Naive thymus-derived CD4-positive, alpha-beta T cell (primary cell): ENCODE measurements around the gene H2BW2. TPM values are rescaled to one million over a fixed set of nuclear protein-coding genes. Genes with fewer than 3 reads are reported as not detected.

Source experiments
- ATAC-seq: fragments of 150-1000 bp; cut with Tn5 transposase; 2 replicates; pipeline ENCODE4 v1.10.0; 2021; ENCODE audit warnings: mild to moderate bottlenecking, moderate library complexity
- CTCF ChIA-PET: fragments of 350-600 bp; sonication (Branson Sonifier 250); formaldehyde crosslinking; loops from one replicate; lab custom pipeline; 2021; ENCODE audit warnings: antibody characterized with exemption; lab: Charles Lee
- POLR2A ChIA-PET: fragments of 350-600 bp; sonication (Branson Sonifier 250); formaldehyde crosslinking; loops from one replicate; lab custom pipeline; 2021; ENCODE audit warnings: antibody characterized with exemption, inconsistent platforms; lab: Charles Lee
- DNase-seq, 9 donors: peaks; one replicate each; pipeline versions ENCODE4 v3.0.0 to v3.0.0-alpha.2; 2020 to 2022; ENCODE audit warnings: mixed read lengths in 1 of 9
- H3K27ac ChIP-seq: one replicate; pipeline ENCODE4 v1.7.0; 2013; ENCODE audit warnings: mild to moderate bottlenecking, low read depth, low read length, moderate library complexity
- H3K27me3 ChIP-seq, 2 donors: one replicate each; pipeline ENCODE4 v1.7.0; 2013; ENCODE audit warnings: low read length in 2 of 2, mild to moderate bottlenecking in 2 of 2, moderate library complexity in 2 of 2; ENCODE audit not compliant: control insufficient read depth in 2 of 2, insufficient read depth in 2 of 2
- H3K36me3 ChIP-seq, 3 experiments: 1 replicate in 2 of 3; 2 replicates in 1 of 3; pipeline ENCODE4 v1.7.0; 2013; ENCODE audit warnings: low read length in 3 of 3, mild to moderate bottlenecking in 3 of 3, moderate library complexity in 1 of 3; ENCODE audit not compliant: insufficient read depth in 3 of 3, control insufficient read depth in 2 of 3
- H3K4me1 ChIP-seq, 2 donors: one replicate each; pipeline ENCODE4 v1.7.0; 2013; ENCODE audit warnings: low read length in 2 of 2, mild to moderate bottlenecking in 2 of 2, moderate library complexity in 1 of 2; ENCODE audit not compliant: control insufficient read depth in 2 of 2, insufficient read depth in 2 of 2
- H3K4me3 ChIP-seq: 2 replicates; pipeline ENCODE4 v1.7.0; 2013; ENCODE audit warnings: mild to moderate bottlenecking, low read length
- H3K9me3 ChIP-seq, 3 experiments: 1 replicate in 2 of 3; 2 replicates in 1 of 3; pipeline ENCODE4 v1.7.0; 2013; ENCODE audit warnings: low read length in 3 of 3; ENCODE audit not compliant: control insufficient read depth in 2 of 3
- H3K27ac Mint-ChIP-seq, 9 donors: one replicate each; pipeline ENCODE4 v1.8.0; 2020 to 2022; ENCODE audit warnings: mixed read lengths in 9 of 9, mild to moderate bottlenecking in 8 of 9, moderate library complexity in 5 of 9, inconsistent platforms in 2 of 9
- H3K27me3 Mint-ChIP-seq, 5 donors: one replicate each; pipeline ENCODE4 v1.8.0; 2021 to 2022; ENCODE audit warnings: mixed read lengths in 5 of 5, mild to moderate bottlenecking in 1 of 5
- H3K36me3 Mint-ChIP-seq, 5 donors: one replicate each; pipeline ENCODE4 v1.8.0; 2020 to 2022; ENCODE audit warnings: mixed read lengths in 5 of 5, mild to moderate bottlenecking in 3 of 5, inconsistent platforms in 1 of 5
- H3K4me1 Mint-ChIP-seq, 7 donors: one replicate each; pipeline ENCODE4 v1.8.0; 2020 to 2022; ENCODE audit warnings: mixed read lengths in 7 of 7, mild to moderate bottlenecking in 3 of 7, inconsistent platforms in 1 of 7
- H3K4me3 Mint-ChIP-seq, 10 donors: one replicate each; pipeline ENCODE4 v1.8.0; 2020 to 2022; ENCODE audit warnings: mild to moderate bottlenecking in 10 of 10, mixed read lengths in 10 of 10, moderate library complexity in 6 of 10, inconsistent platforms in 2 of 10
- H3K9me3 Mint-ChIP-seq, 11 donors: one replicate each; pipeline ENCODE4 v1.8.0; 2020 to 2022; ENCODE audit warnings: mixed read lengths in 11 of 11, mild to moderate bottlenecking in 4 of 11, inconsistent platforms in 1 of 11, moderate library complexity in 1 of 11
- intact Hi-C, 2 donors: fragments of 100-400 bp; cut with micrococcal nuclease; formaldehyde crosslinking; loops; one replicate each; pipeline ENCODE4 v1.15.1; 2023
- polyA plus RNA-seq, 2 donors: library from polyadenylated mRNA; unstranded; fragments of 300-500 nt; fragmentation: Illumina TruSeq; gene quantifications; one replicate each; pipeline ENCODE4 v1.2.3, GENCODE V29; 2021
- total RNA-seq, 6 experiments: library from RNA in 5 of 6; stranded (reverse) in 5 of 6; gene quantifications; 1 replicate in 5 of 6; 2 replicates in 1 of 6; pipeline ENCODE4 v1.2.3 and lab custom pipeline; 2021 to 2026

H2BW2 gene
- total and polyA plus RNA-seq, 7 experiments from 2014 or later: not detected

- ATAC-seq (no peak), DNase-seq (no peak)
- Mint-ChIP-seq H3K9me3 (no peaks in the 10 kb centered on the region), H3K4me1 (no peaks in the 10 kb centered on the region), H3K27ac (no peak overlapping the region), H3K4me3 (no peak overlapping the region), H3K36me3 (no peaks in the 10 kb centered on the region), H3K27me3 (peaks cover 0 to 9% (median 7%) of the 10 kb centered on the region in 5 donors)
- CTCF ChIA-PET: no interaction called here
- no peaks in the 10 kb centered on the region for H3K36me3 ChIP-seq
- intact Hi-C loops: no loop called here
- POLR2A ChIA-PET: no interaction called here
- H3K27ac ChIP-seq: no peak overlapping the region
- no peak overlapping the region for H3K4me3 ChIP-seq
- no peaks in the 10 kb centered on the region for H3K4me1 ChIP-seq
- H3K9me3 ChIP-seq: no peaks in the 10 kb centered on the region
- H3K27me3 ChIP-seq: no peaks in the 10 kb centered on the region
Measured at GRCh38 chrX:104084063-104084462, 44.3 kb downstream of the H2BW2 start.

- H3K27ac ChIP-seq: no peak overlapping the region
- no peaks in the 10 kb centered on the region for H3K4me1 ChIP-seq
- Mint-ChIP-seq H3K4me1 (no peaks in the 10 kb centered on the region), H3K27me3 (peaks cover 0 to 9% (median 7%) of the 10 kb centered on the region in 5 donors), H3K9me3 (no peaks in the 10 kb centered on the region), H3K36me3 (no peaks in the 10 kb centered on the region), H3K4me3 (no peak overlapping the region), H3K27ac (no peak overlapping the region)
- H3K27me3 ChIP-seq: no peaks in the 10 kb centered on the region
- CTCF ChIA-PET: no interaction called here
- no peak overlapping the region for H3K4me3 ChIP-seq
- intact Hi-C loops: no loop called here
- H3K9me3 ChIP-seq: no peaks in the 10 kb centered on the region
- POLR2A ChIA-PET: no interaction called here
- DNase-seq (no peak), ATAC-seq (no peak)
- no peaks in the 10 kb centered on the region for H3K36me3 ChIP-seq
Measured at GRCh38 chrX:104084534-104085277, 45.0 kb downstream of the H2BW2 start.

GRCh38 chrX:104085477-104085876 lies 45.7 kb downstream of the H2BW2 start:
- CTCF ChIA-PET: no interaction called here
- POLR2A ChIA-PET: no interaction called here
- H3K4me1 Mint-ChIP-seq: no peaks in the 10 kb centered on the region

GRCh38 chrX:104085919-104086318 lies 46.2 kb downstream of the H2BW2 start:
- DNase-seq: no peak
- no peak for ATAC-seq
- Histone ChIP-seq H3K9me3 (no peaks in the 10 kb centered on the region), H3K27ac (no peak overlapping the region), H3K4me1 (no peaks in the 10 kb centered on the region), H3K36me3 (no peaks in the 10 kb centered on the region), H3K4me3 (no peak overlapping the region), H3K27me3 (no peaks in the 10 kb centered on the region)
- Mint-ChIP-seq H3K27me3 (peaks cover 1 to 9% (median 7%) of the 10 kb centered on the region in 5 donors), H3K4me3 (no peak overlapping the region), H3K4me1 (no peaks in the 10 kb centered on the region), H3K36me3 (no peaks in the 10 kb centered on the region), H3K27ac (no peak overlapping the region), H3K9me3 (no peaks in the 10 kb centered on the region)
- POLR2A ChIA-PET: no interaction called here
- CTCF ChIA-PET: no interaction called here
- intact Hi-C loops: no loop called here

More at GRCh38 chrX:104085477-104085876, 45.7 kb downstream of the H2BW2 start:
- Mint-ChIP-seq H3K27me3 (peaks cover 0 to 9% (median 7%) of the 10 kb centered on the region in 5 donors), H3K36me3 (no peaks in the 10 kb centered on the region), H3K4me3 (no peak overlapping the region), H3K9me3 (no peaks in the 10 kb centered on the region), H3K27ac (no peak overlapping the region)
- Histone ChIP-seq H3K4me1 (no peaks in the 10 kb centered on the region), H3K27me3 (no peaks in the 10 kb centered on the region), H3K36me3 (no peaks in the 10 kb centered on the region), H3K4me3 (no peak overlapping the region), H3K9me3 (no peaks in the 10 kb centered on the region), H3K27ac (no peak overlapping the region)
- DNase-seq: no peak
- no peak for ATAC-seq
- intact Hi-C loops: no loop called here

Other genes starting within 250 kb of the H2BW2 start
- under 1 TPM; 0.40 to 0.86 (median 0.51) TPM for gene RAB9B, start 207.7 kb upstream of the H2BW2 start, total RNA-seq
- under 1 TPM; 0.10 to 0.59 TPM for gene RAB9B, start 207.7 kb upstream of the H2BW2 start, polyA plus RNA-seq
- 10 to 100 TPM in 1 of 5 experiments, 1 to 10 TPM in 4; 5.5 to 10.3 (median 6.8) TPM for gene TMSB15B, start 77.3 kb upstream of the H2BW2 start, total RNA-seq
- 10 to 100 TPM; 10.0 to 14.7 TPM for gene TMSB15B, start 77.3 kb upstream of the H2BW2 start, polyA plus RNA-seq
- not detected for gene H2BW1, start 26.2 kb upstream of the H2BW2 start, total RNA-seq
- gene H2BW1, start 26.2 kb upstream of the H2BW2 start, polyA plus RNA-seq: not detected
- 1 to 10 TPM; 2.5 to 4.6 (median 4.2) TPM for gene TMSB15C, start 36.3 kb downstream of the H2BW2 start, total RNA-seq
- gene TMSB15C, start 36.3 kb downstream of the H2BW2 start, polyA plus RNA-seq: 1 to 10 TPM; 1.2 to 1.3 TPM
- gene ZCCHC18, start 72.6 kb downstream of the H2BW2 start, total RNA-seq: 1 to 10 TPM in 4 of 5 experiments, under 1 TPM in 1; 0.24 to 5.9 (median 2.5) TPM
- 1 to 10 TPM in 1 of 2 donors, under 1 TPM in 1; 0.83 to 1.0 TPM for gene ZCCHC18, start 72.6 kb downstream of the H2BW2 start, polyA plus RNA-seq
- gene SLC25A53, start 117.1 kb downstream of the H2BW2 start, total RNA-seq: 10 to 100 TPM in 4 of 5 experiments, 1 to 10 TPM in 1; 7.2 to 18.9 (median 10.4) TPM
- 1 to 10 TPM; 5.6 to 7.0 TPM for gene SLC25A53, start 117.1 kb downstream of the H2BW2 start, polyA plus RNA-seq
- 10 to 100 TPM; 12.6 to 20.4 (median 13.4) TPM for gene FAM199X, start 126.5 kb downstream of the H2BW2 start, total RNA-seq
- 1 to 10 TPM; 8.2 to 9.4 TPM for gene FAM199X, start 126.5 kb downstream of the H2BW2 start, polyA plus RNA-seq
- not detected for gene ESX1, start 215.0 kb downstream of the H2BW2 start, total RNA-seq
- not detected for gene ESX1, start 215.0 kb downstream of the H2BW2 start, polyA plus RNA-seq